IMR-90 (cell line): ENCODE results near the gene MEN1. TPM values are rescaled to one million over a fixed set of nuclear protein-coding genes. Genes with fewer than 3 reads are reported as not detected.

Experiments
- ATAC-seq: fragments of 200-7000 bp; cut with Tn5 transposase; 2 replicates; pipeline ENCODE4 v1.9.1; 2020; ENCODE audit warnings: low read depth, mild to moderate bottlenecking, moderate library complexity
- BruUV-seq: library from RNA; stranded (reverse); fragments of 400-500 nt; replicated peaks from 2 replicates; lab custom pipeline; 2021; lab: Mats Ljungman, UMichigan
- CTCF ChIA-PET: fragments of 300-600 bp; formaldehyde crosslinking; extraction: SDS; loops from one replicate; lab custom pipeline; 2021; ENCODE audit warnings: antibody characterized with exemption; lab: Yijun Ruan, JAX
- POLR2A ChIA-PET: fragments of 300-600 bp; sonication (Branson Sonifier 250); formaldehyde crosslinking; loops from one replicate; lab custom pipeline; 2022; ENCODE audit warnings: antibody characterized with exemption; ENCODE audit not compliant: unreplicated experiment; lab: Charles Lee
- DNase-seq: peaks from one replicate; pipeline ENCODE4 v3.0.0; 2013
- H2AFZ ChIP-seq: replicated peaks from 2 replicates; pipeline ENCODE3; 2013; ENCODE audit warnings: low read length, mild to moderate bottlenecking; ENCODE audit not compliant: poor library complexity
- H2AK5ac ChIP-seq: 2 replicates; pipeline ENCODE4 v1.6.1; 2013; ENCODE audit warnings: low read depth, low read length, inconsistent platforms
- H2AK9ac ChIP-seq: replicated peaks from 2 replicates; pipeline ENCODE3; 2013; ENCODE audit warnings: mild to moderate bottlenecking, low read depth, low read length, moderate library complexity; ENCODE audit not compliant: poor library complexity
- H2BK120ac ChIP-seq: 2 replicates; pipeline ENCODE4 v1.6.1; 2013; ENCODE audit warnings: low read depth, low read length, inconsistent platforms
- H2BK15ac ChIP-seq: 3 replicates; pipeline ENCODE4 v1.6.1; 2013; ENCODE audit warnings: low read depth, low read length, inconsistent platforms
- H2BK20ac ChIP-seq: 2 replicates; pipeline ENCODE4 v1.6.1; 2013; ENCODE audit warnings: low read depth, mild to moderate bottlenecking, inconsistent platforms, low read length, moderate library complexity
- H2BK5ac ChIP-seq: 2 replicates; pipeline ENCODE4 v1.6.1; 2013; ENCODE audit warnings: mild to moderate bottlenecking, low read depth, low read length, inconsistent platforms; ENCODE audit not compliant: poor library complexity, severe bottlenecking
- H3K14ac ChIP-seq: replicated peaks from 2 replicates; pipeline ENCODE4 v1.6.1; 2013; ENCODE audit warnings: low read depth, low read length, inconsistent platforms
- H3K18ac ChIP-seq: 2 replicates; pipeline ENCODE4 v1.6.1; 2013; ENCODE audit warnings: low read depth, low read length, control low read depth
- H3K23ac ChIP-seq: 2 replicates; pipeline ENCODE4 v1.6.1; 2013; ENCODE audit warnings: low read depth, low read length, inconsistent platforms
- H3K27ac ChIP-seq: 2 replicates; pipeline ENCODE4 v1.5.1; 2013; ENCODE audit warnings: mild to moderate bottlenecking, control low read depth, low read length; ENCODE audit not compliant: insufficient read depth
- H3K27me3 ChIP-seq: 2 replicates; pipeline ENCODE4 v1.6.1; 2013; ENCODE audit warnings: low read length; ENCODE audit not compliant: control insufficient read depth, insufficient read depth
- H3K36me3 ChIP-seq: 2 replicates; pipeline ENCODE4 v1.6.1; 2013; ENCODE audit warnings: low read length, mixed read lengths; ENCODE audit not compliant: control insufficient read depth, insufficient read depth
- H3K4ac ChIP-seq: 2 replicates; pipeline ENCODE4 v1.6.1; 2013; ENCODE audit warnings: low read depth, low read length, inconsistent platforms
- H3K4me1 ChIP-seq: 2 replicates; pipeline ENCODE4 v1.6.1; 2013; ENCODE audit warnings: low read length, mixed read lengths; ENCODE audit not compliant: control insufficient read depth, insufficient read depth
- H3K4me2 ChIP-seq: 2 replicates; pipeline ENCODE4 v1.6.1; 2013; ENCODE audit warnings: low read depth, mild to moderate bottlenecking, control low read depth, low read length, moderate library complexity
- H3K4me3 ChIP-seq: 2 replicates; pipeline ENCODE4 v1.5.1; 2013; ENCODE audit warnings: low read depth, mild to moderate bottlenecking, control low read depth, low read length, moderate library complexity; ENCODE audit not compliant: insufficient read depth
- H3K56ac ChIP-seq: 2 replicates; pipeline ENCODE4 v1.6.1; 2013; ENCODE audit warnings: low read length, inconsistent platforms; ENCODE audit not compliant: insufficient read depth; ENCODE audit errors: extremely low read depth
- H3K79me1 ChIP-seq, 2 experiments: 2 replicates each; pipeline ENCODE4 v1.6.1; 2013; ENCODE audit warnings: low read length in 2 of 2, inconsistent platforms in 1 of 2, low read depth in 1 of 2
- H3K9ac ChIP-seq: 2 replicates; pipeline ENCODE4 v1.6.1; 2013; ENCODE audit warnings: low read depth, low read length, control low read depth
- H3K9me1 ChIP-seq: 2 replicates; pipeline ENCODE4 v1.6.1; 2013; ENCODE audit warnings: low read length, inconsistent platforms; ENCODE audit not compliant: insufficient read depth
- H3K9me3 ChIP-seq: 2 replicates; pipeline ENCODE4 v1.6.1; 2013; ENCODE audit warnings: low read length; ENCODE audit not compliant: control insufficient read depth, insufficient read depth
- H4K20me1 ChIP-seq: 2 replicates; pipeline ENCODE4 v1.6.1; 2013; ENCODE audit warnings: low read length, inconsistent platforms; ENCODE audit not compliant: insufficient read depth
- H4K5ac ChIP-seq: 2 replicates; pipeline ENCODE4 v1.6.1; 2013; ENCODE audit warnings: mild to moderate bottlenecking, low read depth, low read length, control low read depth
- H4K8ac ChIP-seq, 2 experiments: 2 replicates each; pipeline ENCODE4 v1.6.1; 2013; ENCODE audit warnings: low read depth in 2 of 2, low read length in 2 of 2, control low read depth in 1 of 2, inconsistent platforms in 1 of 2
- H4K91ac ChIP-seq: 2 replicates; pipeline ENCODE4 v1.6.1; 2013; ENCODE audit warnings: low read depth, low read length, inconsistent platforms; ENCODE audit not compliant: insufficient read depth
- BHLHE40 ChIP-seq: fragments of 150-350 bp; IDR thresholded peaks from 2 replicates; pipeline ENCODE4 v1.6.1; 2016; ENCODE audit warnings: mild to moderate bottlenecking, low read depth, low read length
- CTCF ChIP-seq: conservative IDR thresholded peaks from 2 replicates; pipeline ENCODE4 v1.5.1; 2012; ENCODE audit warnings: mild to moderate bottlenecking, low read depth, low read length, improper control_type of control experiment
- ELK1 ChIP-seq: fragments of 150-350 bp; IDR thresholded peaks from 2 replicates; pipeline ENCODE4 v1.6.1; 2016; ENCODE audit warnings: low read depth, mild to moderate bottlenecking, low read length, moderate library complexity, borderline replicate concordance
- MAFK ChIP-seq: IDR thresholded peaks from 2 replicates; pipeline ENCODE4 v1.6.1; 2012; ENCODE audit warnings: low read depth, low read length, improper control_type of control experiment
- MXI1 ChIP-seq: IDR thresholded peaks from 2 replicates; pipeline ENCODE4 v1.6.1; 2012; ENCODE audit warnings: low read depth, mild to moderate bottlenecking, low read length, moderate library complexity, borderline replicate concordance
- NFE2L2 ChIP-seq: fragments of 150-350 bp; IDR thresholded peaks from 2 replicates; pipeline ENCODE4 v1.6.1; 2016; ENCODE audit warnings: low read depth, mild to moderate bottlenecking, low read length
- POLR2A ChIP-seq: IDR thresholded peaks from 2 replicates; pipeline ENCODE4 v1.6.1; 2012; ENCODE audit warnings: mild to moderate bottlenecking, low read depth, low read length
- RCOR1 ChIP-seq: IDR thresholded peaks from 2 replicates; pipeline ENCODE4 v1.6.1; 2012; ENCODE audit warnings: mild to moderate bottlenecking, low read length, improper control_type of control experiment; ENCODE audit not compliant: insufficient replicate concordance
- RFX5 ChIP-seq: IDR thresholded peaks from 2 replicates; pipeline ENCODE4 v1.8.0; 2012; ENCODE audit warnings: low read depth, mild to moderate bottlenecking, low read length, moderate library complexity
- SMC3 ChIP-seq: fragments of 150-350 bp; IDR thresholded peaks from 2 replicates; pipeline ENCODE4 v1.6.1; 2016; ENCODE audit warnings: low read depth, mild to moderate bottlenecking, antibody characterized with exemption, low read length, moderate library complexity
- WGBS, 2 experiments: methylation state at CpG; one replicate each; pipeline versions ENCODE4 v1.1.5 to v1.1.7; 2013; ENCODE audit warnings: missing lambda C conversion rate in 2 of 2; ENCODE audit not compliant: insufficient read length in 1 of 2; ENCODE audit errors: extremely low coverage in 2 of 2; 5-methylcytosine and 5-hydroxymethylcytosine counted together
- dilution Hi-C: fragments of 300-500 bp; cut with HindIII; formaldehyde crosslinking; loops from one replicate; pipeline ENCODE4 v1.14.3; 2018; ENCODE audit warnings: low sequenced_read_pairs; ENCODE audit not compliant: unreplicated experiment
- in situ Hi-C: fragments of 300-500 bp; cut with MboI; formaldehyde crosslinking; loops from 3 replicates; pipeline ENCODE4 v1.14.3; 2019; ENCODE audit warnings: low sequenced_read_pairs, inconsistent platforms, mixed read lengths
- intact Hi-C: fragments of 100-400 bp; cut with micrococcal nuclease; formaldehyde crosslinking; loops from 2 replicates; pipeline ENCODE4 v1.10.0; 2022
- polyA plus RNA-seq, 3 experiments: library from polyadenylated mRNA; depleted of rRNA; stranded (reverse); fragments of >200 nt; gene quantifications; 2 replicates each; pipeline ENCODE4 v1.2.3, GENCODE V29; 2012; ENCODE audit warnings: low replicate concordance in 1 of 3
- total RNA-seq: library from RNA; depleted of rRNA; stranded (reverse); fragments of >200 nt; gene quantifications from 2 replicates; pipeline ENCODE4 v1.2.3, GENCODE V29; 2012

Gene MEN1
- total and polyA plus RNA-seq, 2 of the 4 experiments (the other 2 are of a cell fraction), result 8.8 to 35.7 TPM

- Histone ChIP-seq H4K5ac (no peak overlapping the region), H3K9me3 (no peaks in the 10 kb centered on the region), H2BK20ac (no peak overlapping the region), H3K4me1 (peaks cover 10% of the 10 kb centered on the region), H4K8ac (no peak overlapping the region), H2BK5ac (no peak overlapping the region), H3K4me3 (no peak overlapping the region), H3K4me2 (no peak overlapping the region), H3K4ac (no peak overlapping the region), H2AFZ (no peak overlapping the region), H3K14ac (no peak overlapping the region), H4K20me1 (no peaks in the 10 kb centered on the region), H3K9ac (no peak overlapping the region), H3K36me3 (peaks cover 26% of the 10 kb centered on the region), H2AK9ac (no peak overlapping the region), H3K9me1 (peaks cover 7% of the 10 kb centered on the region), H3K27ac (no peak overlapping the region), H3K27me3 (no peaks in the 10 kb centered on the region), H3K56ac (no peak overlapping the region), H2BK120ac (no peak overlapping the region), H4K91ac (no peak overlapping the region), H2AK5ac (no peak overlapping the region), H3K23ac (no peak overlapping the region), H3K79me1 (peaks cover 4 to 11% of the 10 kb centered on the region in 2 experiments; a peak in 3 of 4 replicates), H3K18ac (no peak overlapping the region), H2BK15ac (no peak overlapping the region)
- dilution Hi-C loops, result no loop called here
- in situ Hi-C loops, result no loop called here
- CTCF ChIA-PET, result interaction anchor here (1.0 to 1.1 kb wide), 2 partner anchors 8 to 11 kb away, joined by 3 read pairs; no protein-coding TSS in a partner anchor
- no CpG with 5 or more reads among the region's 7 CpGs for WGBS, 2 experiments
- intact Hi-C loops, result no loop called here
- ATAC-seq (no peak), DNase-seq (no peak)
- TF ChIP-seq RFX5 (no peak), BHLHE40 (no peak), MAFK (no peak), CTCF (no peak), RCOR1 (no peak), POLR2A (no peak), SMC3 (no peak), NFE2L2 (no peak), MXI1 (no peak), ELK1 (no peak)
- no TSS peak for BruUV-seq
- POLR2A ChIA-PET, result no interaction called here
Observed at GRCh38 chr11:64799256-64799622, 11.1 kb downstream of the MEN1 start.
